Naive thymus-derived CD4-positive, alpha-beta T cell (primary cell): Measurements from ENCODE around the gene BTN3A1. TPM values are rescaled to one million over a fixed set of nuclear protein-coding genes. Genes with fewer than 3 reads are reported as not detected.
"Not testable (repeated sequence)": the region's sequence is repeated elsewhere in the genome, so short reads cannot be mapped to it uniquely, and the experiment has no call there.

Experiments used
- ATAC-seq: fragments of 150-1000 bp; cut with Tn5 transposase; 2 replicates; pipeline ENCODE4 v1.10.0; 2021; ENCODE audit warnings: mild to moderate bottlenecking, moderate library complexity
- CTCF ChIA-PET: fragments of 350-600 bp; sonication (Branson Sonifier 250); formaldehyde crosslinking; loops from one replicate; lab custom pipeline; 2021; ENCODE audit warnings: antibody characterized with exemption; lab: Charles Lee
- POLR2A ChIA-PET: fragments of 350-600 bp; sonication (Branson Sonifier 250); formaldehyde crosslinking; loops from one replicate; lab custom pipeline; 2021; ENCODE audit warnings: antibody characterized with exemption, inconsistent platforms; lab: Charles Lee
- DNase-seq, 9 donors: peaks; one replicate each; pipeline versions ENCODE4 v3.0.0 to v3.0.0-alpha.2; 2020 to 2022; ENCODE audit warnings: mixed read lengths in 1 of 9
- H3K27ac ChIP-seq: one replicate; pipeline ENCODE4 v1.7.0; 2013; ENCODE audit warnings: mild to moderate bottlenecking, low read depth, low read length, moderate library complexity
- H3K27me3 ChIP-seq, 2 donors: one replicate each; pipeline ENCODE4 v1.7.0; 2013; ENCODE audit warnings: low read length in 2 of 2, mild to moderate bottlenecking in 2 of 2, moderate library complexity in 2 of 2; ENCODE audit not compliant: control insufficient read depth in 2 of 2, insufficient read depth in 2 of 2
- H3K36me3 ChIP-seq, 3 experiments: 1 replicate in 2 of 3; 2 replicates in 1 of 3; pipeline ENCODE4 v1.7.0; 2013; ENCODE audit warnings: low read length in 3 of 3, mild to moderate bottlenecking in 3 of 3, moderate library complexity in 1 of 3; ENCODE audit not compliant: insufficient read depth in 3 of 3, control insufficient read depth in 2 of 3
- H3K4me1 ChIP-seq, 2 donors: one replicate each; pipeline ENCODE4 v1.7.0; 2013; ENCODE audit warnings: low read length in 2 of 2, mild to moderate bottlenecking in 2 of 2, moderate library complexity in 1 of 2; ENCODE audit not compliant: control insufficient read depth in 2 of 2, insufficient read depth in 2 of 2
- H3K4me3 ChIP-seq: 2 replicates; pipeline ENCODE4 v1.7.0; 2013; ENCODE audit warnings: mild to moderate bottlenecking, low read length
- H3K9me3 ChIP-seq, 3 experiments: 1 replicate in 2 of 3; 2 replicates in 1 of 3; pipeline ENCODE4 v1.7.0; 2013; ENCODE audit warnings: low read length in 3 of 3; ENCODE audit not compliant: control insufficient read depth in 2 of 3
- H3K27ac Mint-ChIP-seq, 9 donors: one replicate each; pipeline ENCODE4 v1.8.0; 2020 to 2022; ENCODE audit warnings: mixed read lengths in 9 of 9, mild to moderate bottlenecking in 8 of 9, moderate library complexity in 5 of 9, inconsistent platforms in 2 of 9
- H3K27me3 Mint-ChIP-seq, 5 donors: one replicate each; pipeline ENCODE4 v1.8.0; 2021 to 2022; ENCODE audit warnings: mixed read lengths in 5 of 5, mild to moderate bottlenecking in 1 of 5
- H3K36me3 Mint-ChIP-seq, 5 donors: one replicate each; pipeline ENCODE4 v1.8.0; 2020 to 2022; ENCODE audit warnings: mixed read lengths in 5 of 5, mild to moderate bottlenecking in 3 of 5, inconsistent platforms in 1 of 5
- H3K4me1 Mint-ChIP-seq, 7 donors: one replicate each; pipeline ENCODE4 v1.8.0; 2020 to 2022; ENCODE audit warnings: mixed read lengths in 7 of 7, mild to moderate bottlenecking in 3 of 7, inconsistent platforms in 1 of 7
- H3K4me3 Mint-ChIP-seq, 10 donors: one replicate each; pipeline ENCODE4 v1.8.0; 2020 to 2022; ENCODE audit warnings: mild to moderate bottlenecking in 10 of 10, mixed read lengths in 10 of 10, moderate library complexity in 6 of 10, inconsistent platforms in 2 of 10
- H3K9me3 Mint-ChIP-seq, 11 donors: one replicate each; pipeline ENCODE4 v1.8.0; 2020 to 2022; ENCODE audit warnings: mixed read lengths in 11 of 11, mild to moderate bottlenecking in 4 of 11, inconsistent platforms in 1 of 11, moderate library complexity in 1 of 11
- intact Hi-C, 2 donors: fragments of 100-400 bp; cut with micrococcal nuclease; formaldehyde crosslinking; loops; one replicate each; pipeline ENCODE4 v1.15.1; 2023
- polyA plus RNA-seq, 2 donors: library from polyadenylated mRNA; unstranded; fragments of 300-500 nt; fragmentation: Illumina TruSeq; gene quantifications; one replicate each; pipeline ENCODE4 v1.2.3, GENCODE V29; 2021
- total RNA-seq, 6 experiments: library from RNA in 5 of 6; stranded (reverse) in 5 of 6; gene quantifications; 1 replicate in 5 of 6; 2 replicates in 1 of 6; pipeline ENCODE4 v1.2.3 and lab custom pipeline; 2021 to 2026

BTN3A1 gene
- total and polyA plus RNA-seq, 7 experiments from 2014 or later: 41.5 to 242 (median 206) TPM

DNA sequence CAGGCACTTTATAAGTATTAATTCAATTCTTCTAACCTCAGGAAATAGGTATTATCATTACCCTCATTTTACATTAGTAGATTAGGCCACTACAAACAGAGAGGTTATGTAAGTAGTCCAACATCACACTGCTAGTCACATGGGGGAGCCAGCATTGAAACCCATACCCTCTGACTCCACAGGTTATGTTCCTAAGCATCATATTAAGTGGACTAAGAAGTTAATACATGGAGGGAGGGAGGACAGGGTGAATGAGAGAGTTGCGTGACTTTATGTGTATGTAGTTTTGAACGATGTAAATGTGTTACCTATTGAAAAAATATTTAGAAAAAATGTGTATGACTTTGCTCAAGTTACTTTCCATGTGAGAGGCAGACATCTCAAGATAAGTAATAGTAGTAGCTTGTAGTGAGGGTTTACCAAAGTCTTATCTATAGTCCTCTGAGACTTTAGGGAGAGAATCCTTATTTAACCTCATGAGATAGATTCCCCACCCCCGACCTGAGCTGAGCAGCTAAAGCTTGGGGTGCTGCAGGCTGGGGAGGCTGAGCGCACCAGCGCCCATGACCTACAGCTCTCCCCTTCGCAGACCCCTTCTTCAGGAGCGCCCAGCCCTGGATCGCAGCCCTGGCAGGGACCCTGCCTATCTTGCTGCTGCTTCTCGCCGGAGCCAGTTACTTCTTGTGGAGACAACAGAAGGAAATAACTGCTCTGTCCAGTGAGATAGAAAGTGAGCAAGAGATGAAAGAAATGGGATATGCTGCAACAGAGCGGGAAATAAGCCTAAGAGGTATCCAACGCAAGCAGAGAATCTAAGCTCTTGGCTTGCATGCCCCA is 29.5 kb upstream of the BTN3A1 start:
- ATAC-seq (no peak), DNase-seq (no peak)
- H3K36me3 ChIP-seq: peaks cover 15 to 74% (median 36%) of the 10 kb centered on the region in 3 experiments
- Mint-ChIP-seq H3K4me3 (no peak overlapping the region), H3K36me3 (peaks cover 31 to 75% (median 53%) of the 10 kb centered on the region in 5 donors), H3K4me1 (peaks cover 41 to 88% (median 78%) of the 10 kb centered on the region in 7 donors), H3K27me3 (no peaks in the 10 kb centered on the region), H3K9me3 (no peaks in the 10 kb centered on the region), H3K27ac (peak overlapping the region in 7 of 9 donors; percentile 46 to 92 (median 89))
- no peaks in the 10 kb centered on the region for H3K9me3 ChIP-seq
- ChIA-PET POLR2A (no interaction called here), CTCF (no interaction called here)
- H3K4me1 ChIP-seq: peaks cover 24 to 30% of the 10 kb centered on the region in 2 donors
- peak overlapping the region; percentile 56 for H3K27ac ChIP-seq
- H3K27me3 ChIP-seq: no peaks in the 10 kb centered on the region
- intact Hi-C loops: no loop called here
- no peak overlapping the region for H3K4me3 ChIP-seq

DNA sequence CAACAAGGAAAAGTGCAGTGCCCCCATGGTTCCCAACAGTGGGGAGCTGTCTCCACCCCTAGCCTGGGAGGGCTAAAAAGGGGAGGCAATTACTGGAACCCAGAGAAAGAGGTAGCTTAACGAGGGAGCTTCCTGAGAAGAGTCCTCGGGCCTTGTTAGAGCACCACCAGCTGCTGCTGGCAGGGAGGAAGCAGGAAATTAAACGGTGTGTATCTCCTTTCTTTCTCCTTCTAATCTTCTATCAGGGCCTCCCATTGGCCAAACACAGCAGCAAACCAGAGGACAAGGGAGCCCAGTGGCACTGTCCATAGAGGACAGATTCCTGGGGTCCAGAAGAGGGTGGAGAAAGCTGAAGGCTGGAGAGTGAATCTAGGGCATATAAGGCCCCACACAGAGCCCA is 26.8 kb upstream of the BTN3A1 start:
- intact Hi-C loops: no loop called here
- POLR2A ChIA-PET: interaction anchor here (1.1 kb wide), 2 partner anchors 26 to 29 kb away, joined by 4 read pairs; no protein-coding TSS in a partner anchor
- Histone ChIP-seq H3K27ac (peak overlapping the region; percentile 56), H3K4me3 (no peak overlapping the region), H3K9me3 (no peaks in the 10 kb centered on the region), H3K4me1 (peaks cover 10 to 16% of the 10 kb centered on the region in 2 donors), H3K36me3 (peaks cover 11 to 60% (median 30%) of the 10 kb centered on the region in 3 experiments), H3K27me3 (no peaks in the 10 kb centered on the region)
- Mint-ChIP-seq H3K9me3 (no peaks in the 10 kb centered on the region), H3K36me3 (peaks cover 25 to 55% (median 44%) of the 10 kb centered on the region in 5 donors), H3K4me3 (peak overlapping the region in 2 of 10 donors; percentile 14 to 76), H3K27ac (peak overlapping the region in 8 of 9 donors; percentile 76 to 99 (median 88)), H3K27me3 (no peaks in the 10 kb centered on the region), H3K4me1 (peaks cover 28 to 82% (median 58%) of the 10 kb centered on the region in 7 donors)
- DNase-seq (peak in 1 of 9 donors; percentile 3), ATAC-seq (no peak)
- CTCF ChIA-PET: interaction anchor here (0.7 kb wide), 1 partner anchor 220 kb away, joined by 3 read pairs; no protein-coding TSS in a partner anchor

DNA sequence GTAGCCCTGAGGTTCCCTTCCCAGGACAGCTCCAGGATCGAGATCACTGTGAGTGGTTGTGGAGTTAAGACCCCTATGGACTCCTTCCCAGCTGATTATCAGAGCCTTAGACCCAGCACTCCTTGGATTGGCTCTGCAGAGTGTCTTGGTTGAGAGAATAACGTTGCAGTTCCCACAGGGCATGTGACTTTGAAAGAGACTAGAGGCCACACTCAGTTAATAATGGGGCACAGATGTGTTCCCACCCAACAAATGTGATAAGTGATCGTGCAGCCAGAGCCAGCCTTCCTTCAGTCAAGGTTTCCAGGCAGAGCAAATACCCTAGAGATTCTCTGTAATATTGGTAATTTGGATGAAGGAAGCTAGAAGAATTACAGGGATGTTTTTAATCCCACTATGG is 24.4 kb upstream of the BTN3A1 start:
- no peak overlapping the region for H3K4me3 ChIP-seq
- H3K36me3 ChIP-seq: peaks cover 11 to 39% (median 19%) of the 10 kb centered on the region in 3 experiments
- Mint-ChIP-seq H3K4me1 (peaks cover 29 to 82% (median 45%) of the 10 kb centered on the region in 7 donors), H3K4me3 (no peak overlapping the region), H3K27ac (peak overlapping the region in 7 of 9 donors; percentile 43 to 86 (median 79)), H3K27me3 (no peaks in the 10 kb centered on the region), H3K9me3 (no peaks in the 10 kb centered on the region), H3K36me3 (peaks cover 24 to 43% (median 39%) of the 10 kb centered on the region in 5 donors)
- peaks cover 6 to 10% of the 10 kb centered on the region in 2 donors for H3K4me1 ChIP-seq
- no peak for DNase-seq
- H3K27me3 ChIP-seq: no peaks in the 10 kb centered on the region
- no peaks in the 10 kb centered on the region for H3K9me3 ChIP-seq
- ChIA-PET POLR2A (interaction anchor here (0.6 to 1.2 kb wide), 4 partner anchors 13 to 353 kb away, joined by 3 to 4 read pairs (median 3); no protein-coding TSS in a partner anchor), CTCF (interaction anchor here (0.6 kb wide), 1 partner anchor 105 kb away, joined by 3 read pairs; no protein-coding TSS in a partner anchor)
- H3K27ac ChIP-seq: no peak overlapping the region
- intact Hi-C loops: no loop called here
- no peak for ATAC-seq

DNA sequence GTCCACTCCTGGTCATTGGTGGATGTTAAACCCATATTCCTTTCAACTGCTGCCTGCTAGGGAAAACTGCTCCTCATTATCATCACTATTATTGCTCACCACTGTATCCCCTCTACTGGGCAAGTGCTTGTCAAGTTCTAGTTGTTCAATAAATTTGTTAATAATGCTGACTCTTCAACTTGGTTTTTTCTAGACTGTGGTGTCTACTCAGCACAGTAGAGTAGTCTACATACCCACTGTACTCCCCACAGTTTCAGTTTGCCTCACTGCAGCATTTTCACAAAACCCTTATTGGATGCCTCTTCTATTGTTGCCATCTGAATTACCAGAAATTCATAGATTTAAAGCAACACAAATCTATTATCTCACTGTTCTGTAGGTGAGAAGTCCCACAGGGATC is 23.9 kb upstream of the BTN3A1 start:
- H3K27me3 ChIP-seq, H3K9me3 Mint-ChIP-seq, ATAC-seq, H3K9me3 ChIP-seq, intact Hi-C loops, DNase-seq, H3K4me3 ChIP-seq, H3K4me1 ChIP-seq, CTCF ChIA-PET, H3K27me3 Mint-ChIP-seq, H3K4me3 Mint-ChIP-seq: not testable (repeated sequence)
- Mint-ChIP-seq H3K4me1 (peaks cover 31 to 82% (median 46%) of the 10 kb centered on the region in 7 donors), H3K36me3 (peaks cover 24 to 41% (median 37%) of the 10 kb centered on the region in 5 donors), H3K27ac (peak overlapping the region in 7 of 9 donors; percentile 4 to 81 (median 64))
- POLR2A ChIA-PET: interaction anchor here (1.2 kb wide), 1 partner anchor 12 kb away, joined by 3 read pairs; no protein-coding TSS in a partner anchor
- Histone ChIP-seq H3K27ac (peak overlapping the region; percentile 52), H3K36me3 (peaks cover 11 to 38% (median 17%) of the 10 kb centered on the region in 3 experiments)

- ATAC-seq: no peak
- peaks cover 32 to 76% (median 40%) of the 10 kb centered on the region in 7 donors for H3K4me1 Mint-ChIP-seq
- H3K4me3 Mint-ChIP-seq: no peak overlapping the region
- CTCF ChIA-PET: interaction anchor here (1.5 kb wide), 1 partner anchor 10 kb away, joined by 4 read pairs; no protein-coding TSS in a partner anchor
- H3K9me3 ChIP-seq: no peaks in the 10 kb centered on the region
- intact Hi-C loops: loop anchor here in 1 of 2 donors (1.0 kb wide), 1 partner anchor 11 kb away; no protein-coding TSS in a partner anchor
- peaks cover 12 to 13% of the 10 kb centered on the region in 2 donors for H3K4me1 ChIP-seq
- H3K9me3 Mint-ChIP-seq: no peaks in the 10 kb centered on the region
- DNase-seq: no peak
- H3K27ac ChIP-seq: no peak overlapping the region
- H3K4me3 ChIP-seq: no peak overlapping the region
- H3K27ac Mint-ChIP-seq: peak overlapping the region in 2 of 9 donors; percentile 51 to 71
- H3K27me3 Mint-ChIP-seq: no peaks in the 10 kb centered on the region
- peaks cover 16 to 32% (median 26%) of the 10 kb centered on the region in 5 donors for H3K36me3 Mint-ChIP-seq
- peaks cover 4 to 30% (median 12%) of the 10 kb centered on the region in 3 experiments for H3K36me3 ChIP-seq
- POLR2A ChIA-PET: interaction anchor here (0.8 to 1.1 kb wide), 3 partner anchors 9 to 14 kb away, joined by 3 read pairs; no protein-coding TSS in a partner anchor
- no peaks in the 10 kb centered on the region for H3K27me3 ChIP-seq
These were observed 22.8 kb upstream of the BTN3A1 start for GRCh38 chr6:26379292-26379691.

DNA sequence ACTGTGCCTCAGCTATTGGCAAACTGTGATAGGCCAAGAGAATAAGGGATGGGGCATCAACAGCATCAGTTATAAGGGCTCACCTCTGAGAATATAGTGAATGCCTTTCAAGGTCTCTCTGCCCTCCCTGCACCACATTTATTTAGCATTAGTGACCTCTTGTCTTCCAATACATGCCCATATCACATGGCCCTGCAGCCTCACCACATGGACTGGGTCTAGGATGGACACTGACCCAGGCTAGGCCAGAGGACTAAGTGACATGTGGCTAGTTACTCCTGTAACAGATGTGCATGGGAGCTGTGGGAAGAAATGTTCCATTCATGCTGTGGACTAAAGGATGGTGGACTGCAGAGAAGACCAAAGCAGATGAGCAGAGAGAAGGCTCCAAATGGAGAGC is 22.3 kb upstream of the BTN3A1 start:
- Histone ChIP-seq H3K4me1 (peaks cover 12 to 14% of the 10 kb centered on the region in 2 donors), H3K36me3 (peaks cover 4 to 25% (median 7%) of the 10 kb centered on the region in 3 experiments), H3K27ac (no peak overlapping the region), H3K4me3 (no peak overlapping the region), H3K27me3 (no peaks in the 10 kb centered on the region), H3K9me3 (no peaks in the 10 kb centered on the region)
- Mint-ChIP-seq H3K4me3 (no peak overlapping the region), H3K36me3 (peaks cover 16 to 30% (median 22%) of the 10 kb centered on the region in 5 donors), H3K27me3 (no peaks in the 10 kb centered on the region), H3K9me3 (no peaks in the 10 kb centered on the region), H3K27ac (peak overlapping the region in 2 of 9 donors; percentile 51 to 71), H3K4me1 (peaks cover 30 to 75% (median 38%) of the 10 kb centered on the region in 7 donors)
- DNase-seq: no peak
- ChIA-PET POLR2A (interaction anchor here (0.8 to 1.3 kb wide), 4 partner anchors 10 to 13 kb away, joined by 3 to 5 read pairs (median 3); no protein-coding TSS in a partner anchor), CTCF (interaction anchor here (0.9 to 1.5 kb wide), 2 partner anchors 10 to 17 kb away, joined by 4 to 6 read pairs; no protein-coding TSS in a partner anchor)
- intact Hi-C loops: loop anchor here (1.0 to 5.0 kb wide), 4 partner anchors 11 to 158 kb away; partner anchors contain the start of genes BTN2A1 (in 1 of the 2) and HMGN4 (in 1 of the 2)
- no peak for ATAC-seq
